GM18858 (cell line): ENCODE measurements around the gene GPC6.
"Not testable (repeated sequence)": the region's sequence is repeated elsewhere in the genome, so short reads cannot be mapped to it uniquely, and the experiment has no call there.

ENCODE experiments used
- ATAC-seq: cut with Tn5 transposase; IDR thresholded peaks from one replicate; pipeline ENCODE4 v1.9.1; 2021; ENCODE audit not compliant: unreplicated experiment

Gene GPC6

DNA sequence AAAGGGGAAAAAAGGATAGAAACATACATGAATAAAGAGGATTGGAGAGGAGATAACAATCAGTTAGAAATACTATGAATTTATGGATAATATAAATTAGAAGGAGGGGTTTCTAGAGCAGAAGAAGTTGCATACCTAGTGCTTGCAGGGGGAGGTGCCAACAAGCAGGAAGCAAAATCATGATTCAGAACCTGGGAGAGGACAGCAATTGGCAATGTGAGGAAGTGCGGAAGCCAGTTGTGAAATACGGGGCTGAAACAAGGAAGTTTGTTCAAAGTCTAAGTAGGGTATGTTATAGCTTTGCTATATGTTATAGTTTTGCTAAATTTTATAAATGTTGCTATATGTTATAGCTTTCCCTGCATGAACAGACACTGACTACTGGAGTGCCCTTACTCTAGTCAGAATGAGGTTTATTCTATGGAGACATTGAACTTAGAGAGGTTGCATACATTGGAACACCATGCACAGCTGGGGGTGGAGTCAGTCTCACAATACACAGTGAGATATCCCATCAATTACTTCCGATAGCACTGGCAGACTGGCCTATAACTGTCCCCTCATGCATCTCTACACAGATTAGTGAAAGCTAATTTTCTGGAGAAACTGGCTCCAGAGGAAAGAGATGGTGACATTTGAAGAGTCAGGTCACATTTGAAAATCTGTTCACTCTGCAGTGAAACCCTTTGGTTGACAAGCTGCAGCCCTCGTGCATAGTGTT, 92.1 kb downstream of the GPC6 start:
- ATAC-seq = no peak

DNA sequence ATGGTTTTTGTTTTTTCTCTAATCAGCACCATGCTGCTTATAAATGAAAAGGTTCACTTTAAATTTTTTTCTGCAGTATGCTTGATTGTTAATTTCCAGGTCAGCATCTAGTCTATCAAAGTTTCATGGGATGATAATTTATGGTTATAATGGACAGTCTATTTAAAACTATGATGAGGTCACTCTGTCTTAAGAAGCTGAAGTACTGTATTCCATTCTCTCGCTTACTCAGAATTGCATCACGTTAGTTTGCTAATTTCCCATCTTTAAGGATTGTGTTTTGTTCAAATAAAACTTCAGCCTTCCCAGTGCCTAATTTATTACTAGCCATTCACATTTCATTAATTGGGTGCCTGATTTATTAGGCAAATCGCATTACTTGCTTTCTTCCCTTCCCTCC, 94.3 kb downstream of the GPC6 start:
- ATAC-seq = no peak

DNA sequence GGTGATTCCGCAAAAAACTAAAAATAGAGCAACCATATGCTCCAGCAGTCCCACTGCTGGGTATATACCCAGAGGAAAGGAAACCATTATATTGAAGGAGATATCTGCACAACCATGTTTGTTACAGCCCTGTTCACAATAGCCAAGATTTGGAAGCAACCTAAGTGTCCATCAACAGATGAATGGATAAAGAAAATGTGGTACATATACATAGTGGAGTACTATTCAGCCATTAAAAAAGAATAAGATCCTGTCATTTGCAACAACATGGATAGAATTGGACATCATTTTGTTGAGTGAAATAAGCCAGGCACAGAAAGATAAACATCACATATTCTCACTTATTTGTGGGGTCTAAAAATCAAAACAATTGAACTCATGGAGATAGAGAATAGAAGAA, 97.3 kb downstream of the GPC6 start:
- not testable (repeated sequence) for ATAC-seq

DNA sequence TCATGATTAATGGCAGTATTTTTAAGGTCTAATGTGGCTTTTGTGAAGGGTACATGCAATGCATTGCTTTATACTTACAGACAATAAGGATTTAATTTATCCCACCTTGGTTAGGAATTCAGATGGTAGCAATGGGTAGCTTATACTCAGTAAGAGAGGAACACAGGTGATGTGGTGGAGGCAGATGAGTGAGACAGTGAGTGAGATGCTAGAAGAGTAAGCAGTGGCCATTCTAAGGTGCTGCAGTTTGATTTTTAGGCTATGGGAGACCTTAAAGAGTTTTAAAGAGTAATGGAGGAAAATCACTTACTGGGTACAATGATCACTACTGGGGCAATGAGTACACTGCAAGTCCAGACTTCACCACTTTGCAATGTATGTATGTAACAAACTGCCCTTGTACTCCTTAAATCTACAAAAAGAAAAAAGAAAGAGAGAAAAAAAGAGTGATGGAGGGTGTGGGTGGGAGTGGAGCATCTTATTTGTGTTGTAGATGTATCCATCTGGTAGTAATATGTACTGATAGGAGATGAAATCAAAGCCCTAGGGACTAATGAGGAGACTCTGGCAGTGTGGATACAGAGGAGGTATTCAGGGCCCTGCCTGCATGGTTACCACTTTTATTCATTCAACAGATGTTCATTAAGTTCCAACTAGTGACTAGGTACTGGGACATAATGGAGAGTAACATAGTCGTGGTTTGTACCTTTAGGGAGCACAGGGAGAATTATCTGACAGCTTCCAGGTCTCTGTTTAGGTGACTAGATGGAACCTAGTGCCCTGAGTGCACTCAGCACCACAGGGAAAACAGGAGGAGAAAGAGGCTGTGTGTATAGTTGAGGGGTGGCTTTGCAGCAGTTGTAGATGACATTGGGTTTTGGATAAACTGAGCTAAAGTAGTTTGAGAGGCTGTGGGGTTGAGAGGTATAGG, 99.0 kb downstream of the GPC6 start:
- ATAC-seq = no peak

DNA sequence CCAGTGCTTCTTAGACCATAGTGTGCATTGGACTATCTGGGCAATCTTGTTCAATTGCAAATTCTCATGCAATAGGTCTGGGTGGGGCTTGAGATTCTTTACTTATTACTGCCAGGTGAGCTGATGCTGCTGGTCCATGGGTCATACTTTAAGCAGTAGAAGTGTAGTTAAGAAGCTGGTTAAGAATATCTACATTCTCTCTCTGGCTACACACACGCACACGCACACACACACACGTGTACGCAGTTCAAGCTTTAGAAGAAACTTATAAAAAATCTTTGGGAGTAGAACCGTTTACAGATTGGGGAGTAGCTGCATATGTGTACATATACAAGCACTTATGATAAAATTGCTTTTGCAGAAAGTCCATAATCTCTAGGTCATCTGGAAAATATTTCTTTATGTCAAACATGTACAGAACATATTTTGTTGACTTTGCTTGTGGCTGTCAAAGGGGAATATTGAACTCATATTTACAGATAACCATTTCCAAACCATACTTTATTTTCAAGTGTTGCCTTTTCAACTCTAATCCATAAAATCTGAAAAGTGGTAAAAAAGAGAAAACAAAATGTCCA, 99.7 kb downstream of the GPC6 start:
- ATAC-seq = no peak

DNA sequence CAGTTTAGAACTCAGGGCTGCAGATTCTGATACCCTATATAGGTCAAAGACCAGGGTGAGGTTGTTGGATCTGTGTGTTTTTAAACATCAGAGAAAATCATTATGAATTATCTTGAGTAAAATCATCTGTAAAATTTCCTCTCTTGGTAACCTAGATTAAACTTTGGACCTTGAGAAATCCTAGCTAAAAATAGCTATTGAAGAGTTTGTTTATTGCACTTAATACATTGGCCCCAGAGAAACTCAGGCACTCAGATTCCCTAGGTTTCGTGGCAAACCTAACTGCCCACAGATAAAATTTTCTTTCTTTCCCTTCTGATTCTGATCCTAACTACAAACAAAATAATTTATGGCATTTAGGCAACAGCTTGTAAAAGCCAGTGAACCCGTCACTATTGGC, 102.3 kb downstream of the GPC6 start:
- no peak for ATAC-seq

DNA sequence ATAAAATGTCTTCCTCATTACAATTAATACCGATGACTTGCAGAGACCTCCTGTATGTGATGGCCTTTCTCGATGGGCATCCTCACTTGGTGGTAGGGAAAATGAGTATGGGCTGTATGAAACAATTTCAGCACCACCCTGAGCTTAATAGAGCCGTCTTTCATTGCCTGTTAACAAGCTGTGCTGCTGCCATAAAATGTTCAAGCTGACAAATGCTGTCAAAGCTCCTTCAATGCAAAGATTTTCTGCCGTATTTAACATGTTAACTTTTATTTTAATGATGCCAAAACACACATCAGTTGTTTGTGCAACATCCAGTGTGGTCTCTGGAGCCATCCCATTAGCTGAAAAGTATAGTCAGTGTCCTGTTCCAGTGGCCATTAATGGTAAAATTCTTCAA, 110.1 kb downstream of the GPC6 start:
- ATAC-seq = no peak

DNA sequence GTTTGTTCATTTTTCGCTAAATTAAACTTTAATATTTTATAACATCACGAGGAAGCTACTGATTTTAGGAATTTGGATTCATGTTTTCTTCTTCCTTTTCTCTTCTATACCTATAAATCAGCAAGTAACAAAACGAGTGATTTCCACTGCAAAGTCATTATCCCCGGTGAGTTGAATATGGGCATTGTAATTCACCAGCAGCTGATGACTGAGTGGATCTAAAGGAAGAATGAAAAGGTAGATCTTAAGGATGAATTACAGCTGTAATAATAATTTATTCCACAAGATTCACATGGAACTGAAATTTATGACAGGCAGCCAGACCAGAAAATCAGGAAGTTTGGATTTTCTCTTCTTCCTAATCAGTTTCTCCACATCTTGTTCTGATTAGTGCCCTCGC, 111.4 kb downstream of the GPC6 start:
- ATAC-seq = no peak

DNA sequence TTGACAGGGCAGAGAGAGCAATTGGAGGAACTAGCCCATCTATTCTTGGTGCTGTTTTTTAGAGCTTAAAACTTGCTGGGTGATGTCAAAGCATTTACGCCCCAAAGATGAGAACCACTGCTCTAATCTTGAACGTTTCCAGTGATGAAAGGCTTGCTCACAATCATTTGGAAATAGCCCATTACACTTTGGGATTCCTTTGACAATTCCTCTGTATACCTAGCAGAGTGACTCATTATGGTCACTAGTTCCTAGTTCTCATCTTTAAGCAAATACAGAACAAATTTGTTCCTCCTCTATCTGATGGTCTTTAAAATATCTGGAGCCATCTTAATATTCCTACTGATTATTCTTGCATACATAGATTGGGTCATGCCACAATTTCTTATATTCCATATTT, 112.3 kb downstream of the GPC6 start:
- ATAC-seq = no peak

DNA sequence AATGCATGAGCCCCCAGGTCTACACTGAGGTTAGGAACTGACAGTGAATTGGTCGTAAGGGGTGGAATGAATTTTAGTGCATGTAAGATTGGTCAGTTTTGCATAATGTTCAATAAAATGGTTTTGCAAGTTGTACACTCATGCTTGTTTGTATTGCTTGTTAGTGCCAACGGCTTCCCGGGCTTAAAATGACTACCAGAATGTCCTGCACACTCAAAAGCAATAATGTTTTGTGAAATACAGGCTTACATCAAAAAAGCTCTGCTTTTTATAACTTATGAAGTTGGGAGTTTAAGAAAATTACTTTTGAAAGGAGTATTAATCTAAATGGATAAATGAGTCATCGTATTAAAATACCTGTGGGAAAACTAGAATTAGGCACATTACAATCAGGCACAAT, 112.9 kb downstream of the GPC6 start:
- no peak for ATAC-seq

DNA sequence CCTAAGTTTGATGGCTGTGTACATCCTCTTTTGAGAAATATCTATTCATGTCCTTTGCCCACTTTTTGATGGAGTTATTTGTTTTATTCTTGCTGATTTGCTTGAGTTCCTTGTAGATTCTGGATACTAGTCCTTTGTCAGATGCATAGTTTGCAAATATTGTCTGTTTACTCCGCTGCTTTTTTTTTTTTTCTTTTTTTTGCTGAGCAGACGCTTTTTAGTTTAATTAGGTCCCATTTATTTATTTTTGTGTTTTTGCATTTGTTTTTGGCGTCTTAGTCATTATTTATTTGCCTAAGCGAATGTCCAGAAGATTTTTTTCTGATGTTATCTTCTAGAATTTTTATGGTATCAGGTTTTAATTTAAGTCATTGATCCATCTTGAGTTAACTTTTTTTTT, 114.9 kb downstream of the GPC6 start:
- no peak for ATAC-seq

DNA sequence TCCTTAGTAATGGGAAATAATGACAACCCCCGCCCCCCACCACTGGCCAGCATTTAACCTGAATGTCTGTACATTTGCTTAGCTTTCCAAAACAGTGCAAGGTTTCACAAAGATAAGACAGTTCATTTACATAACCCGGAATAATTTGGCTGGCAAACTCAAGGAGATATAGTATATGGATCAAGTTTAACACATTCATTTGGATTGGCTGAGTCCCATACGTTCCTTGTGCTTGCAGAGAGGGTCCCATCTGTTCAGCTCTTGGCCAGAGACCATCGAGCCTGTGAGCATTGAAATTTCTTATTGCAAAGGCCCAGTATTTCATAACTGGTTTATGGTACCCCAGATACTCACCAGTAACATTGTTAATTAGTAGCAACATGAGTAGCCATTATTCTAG, 116.5 kb downstream of the GPC6 start:
- ATAC-seq = no peak

DNA sequence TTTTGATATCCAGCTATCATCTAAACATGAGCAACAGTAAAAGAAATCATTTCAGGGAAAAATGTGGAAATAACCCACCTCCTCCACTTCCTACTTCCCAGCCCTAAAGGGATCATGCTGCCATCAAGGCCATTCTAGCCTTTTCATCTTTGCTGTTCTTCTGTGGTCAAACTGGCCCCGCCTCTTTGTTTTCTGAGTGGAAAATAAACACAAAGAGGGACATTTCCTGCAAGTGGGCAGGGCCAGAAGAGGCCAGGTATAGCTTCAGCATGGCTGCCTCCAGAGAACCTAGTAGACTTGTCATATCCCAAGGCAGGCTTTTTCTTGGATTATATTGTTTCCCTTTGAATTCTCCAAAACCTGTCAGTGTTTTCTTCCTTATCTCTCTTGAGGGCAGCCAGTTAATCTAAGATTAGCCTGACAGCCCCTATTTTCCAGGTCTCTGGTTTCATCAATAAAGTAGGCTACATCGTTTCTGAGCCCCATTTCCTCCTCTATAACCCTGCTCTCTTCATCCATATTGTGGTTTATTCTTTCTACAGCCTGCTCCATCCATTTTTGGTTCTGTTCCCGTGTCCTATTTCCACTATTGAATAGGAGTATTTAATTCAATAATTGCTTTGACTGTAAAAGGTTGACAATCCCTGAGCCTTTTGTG, 117.6 kb downstream of the GPC6 start:
- ATAC-seq = no peak

DNA sequence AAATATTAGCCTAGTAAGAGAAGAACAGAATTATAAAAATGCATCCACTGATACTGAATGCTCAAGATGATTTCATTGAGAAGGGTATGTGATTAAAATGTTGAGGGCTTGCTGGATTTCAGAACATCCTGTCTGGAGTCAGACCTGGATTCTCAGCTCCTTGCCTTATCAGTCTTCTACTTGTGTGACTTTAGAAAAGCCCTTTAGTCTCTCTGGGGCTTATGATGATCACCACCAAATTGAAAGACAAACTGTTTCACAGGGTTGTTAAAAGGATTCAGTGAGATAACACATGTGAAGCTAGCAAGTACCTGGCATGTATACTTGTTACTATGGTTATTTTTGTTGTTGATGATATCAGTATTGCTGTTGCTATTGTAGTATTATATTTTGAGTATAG, 118.4 kb downstream of the GPC6 start:
- no peak for ATAC-seq

DNA sequence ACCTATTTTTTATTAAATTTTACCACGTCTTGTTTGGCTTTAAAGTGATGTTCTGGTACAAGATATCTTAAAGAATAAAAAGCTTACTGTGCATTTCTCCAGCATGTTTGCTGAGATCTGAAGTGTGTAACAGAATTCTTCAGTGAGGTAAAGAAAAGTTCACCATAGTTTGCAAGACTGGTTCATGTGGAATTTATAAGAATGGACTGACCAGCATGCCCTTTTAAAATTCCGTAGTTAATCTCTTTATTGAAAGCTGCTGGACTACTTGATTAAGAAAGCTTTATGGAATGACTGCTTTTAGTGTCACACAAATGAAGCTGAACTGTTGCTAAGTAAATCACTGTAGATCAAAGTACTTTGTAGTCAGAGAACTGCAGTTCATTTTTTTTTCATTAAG, 119.2 kb downstream of the GPC6 start:
- no peak for ATAC-seq

DNA sequence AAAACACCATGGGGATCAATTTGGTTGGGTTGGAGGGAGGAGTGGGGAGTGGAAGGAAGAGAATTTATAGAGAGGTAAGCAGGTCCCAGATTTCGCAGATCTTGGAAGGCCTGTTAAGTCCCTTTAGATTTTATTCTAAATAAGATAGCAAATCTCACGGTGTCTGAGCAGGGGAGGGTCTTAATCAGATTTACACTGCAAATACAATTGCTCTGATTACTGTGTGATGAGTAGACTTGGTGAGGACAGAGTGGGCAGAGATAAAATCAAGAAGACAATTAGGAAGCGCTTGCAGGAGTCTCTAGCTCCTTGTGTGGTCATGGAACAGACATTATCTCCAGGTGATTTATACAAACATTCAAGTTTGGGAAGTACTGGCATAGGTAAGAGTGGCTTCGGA, 126.0 kb downstream of the GPC6 start:
- no peak for ATAC-seq

DNA sequence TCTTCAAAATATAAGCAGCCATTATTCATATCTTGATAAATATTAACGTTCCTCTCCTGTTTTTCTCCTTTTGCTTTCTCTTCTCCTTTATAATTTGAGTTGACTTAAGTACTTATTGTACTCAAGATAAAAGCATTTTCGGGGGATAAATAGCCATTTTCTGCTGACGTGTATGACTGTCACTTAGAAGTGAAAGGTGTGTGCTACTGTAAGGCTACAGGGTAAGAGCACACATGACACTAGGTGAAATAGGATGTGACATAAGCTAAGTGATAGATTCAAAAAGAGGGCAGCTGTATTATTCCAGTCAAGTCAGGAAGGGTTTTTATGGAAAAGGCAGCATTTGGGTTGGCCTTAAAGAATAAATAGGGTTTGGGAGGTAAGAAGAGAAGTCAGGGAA, 128.5 kb downstream of the GPC6 start:
- ATAC-seq = no peak

DNA sequence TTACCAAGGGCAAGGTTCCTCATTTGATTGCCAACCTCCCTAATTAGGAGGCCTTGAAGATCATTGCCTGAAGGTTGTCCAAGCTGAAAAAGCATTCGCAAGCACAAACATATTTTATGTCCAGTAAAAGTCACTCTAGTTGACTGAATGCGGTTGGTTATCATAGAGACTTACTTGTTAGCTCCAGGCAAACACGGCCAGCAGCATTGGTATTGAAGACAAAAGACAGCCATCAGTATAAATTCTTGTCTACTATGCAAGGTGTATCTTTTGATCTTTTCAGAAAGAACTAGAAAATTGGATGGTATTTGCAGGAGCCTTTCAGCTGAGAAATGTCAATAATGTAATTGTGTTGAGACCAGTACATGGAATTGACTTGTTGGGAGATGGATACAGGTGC, 129.9 kb downstream of the GPC6 start:
- no peak for ATAC-seq

DNA sequence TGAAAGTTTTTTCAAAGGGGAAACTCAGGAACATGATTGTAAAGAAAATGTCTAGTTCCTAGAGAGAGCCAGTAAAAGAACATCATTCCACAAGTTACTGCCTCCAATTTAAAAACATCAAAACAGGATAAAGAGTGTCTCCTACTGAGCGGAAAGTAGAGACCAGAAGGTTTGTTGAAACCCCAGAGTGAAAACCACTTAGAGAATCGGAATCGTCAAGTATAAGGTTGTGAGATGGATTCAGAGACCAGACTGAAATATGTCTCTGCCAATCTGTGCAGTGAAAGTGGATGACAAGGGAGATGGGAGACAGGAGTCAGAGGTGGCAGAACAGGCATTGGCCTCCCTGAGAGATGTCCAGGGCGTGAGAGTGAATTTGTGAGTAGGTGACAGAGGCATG, 133.4 kb downstream of the GPC6 start:
- no peak for ATAC-seq

DNA sequence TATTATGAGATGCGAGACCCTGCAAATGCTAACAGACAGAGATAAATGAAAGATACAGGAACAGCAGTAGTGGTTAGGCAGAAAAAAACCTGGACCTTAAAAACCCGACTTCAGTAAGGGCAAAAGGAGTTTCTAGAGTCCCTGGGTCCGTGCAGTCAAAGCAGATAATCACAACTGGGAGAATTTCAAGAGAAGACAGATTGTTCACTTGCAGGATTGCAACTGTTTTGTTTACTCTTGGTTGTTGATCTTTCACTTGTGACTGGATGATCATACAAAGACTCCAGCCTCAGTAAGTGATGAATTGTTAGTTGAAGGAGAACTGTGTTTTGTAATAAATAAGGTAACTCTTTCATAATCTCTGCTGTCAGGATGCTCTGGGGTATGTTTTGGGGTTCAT, 135.1 kb downstream of the GPC6 start:
- no peak for ATAC-seq

DNA sequence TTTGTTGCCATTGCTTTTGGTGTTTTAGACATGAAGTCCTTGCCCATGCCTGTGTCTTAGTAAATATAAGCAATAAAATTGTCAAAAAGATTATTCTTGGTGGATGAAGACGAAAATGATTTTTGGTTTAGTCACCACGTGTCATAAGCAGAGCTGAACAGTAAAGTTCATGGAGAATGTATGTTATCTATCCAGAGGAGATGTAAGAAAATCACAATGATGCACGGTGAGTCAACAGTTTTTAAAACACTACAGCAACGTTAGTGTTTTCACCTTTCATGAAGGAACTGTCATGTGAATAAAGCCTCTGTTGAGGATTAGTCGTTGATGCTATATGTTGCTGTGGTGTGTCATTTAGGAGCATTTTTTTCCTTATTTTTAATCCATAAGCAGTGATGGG, 137.6 kb downstream of the GPC6 start:
- no peak for ATAC-seq

DNA sequence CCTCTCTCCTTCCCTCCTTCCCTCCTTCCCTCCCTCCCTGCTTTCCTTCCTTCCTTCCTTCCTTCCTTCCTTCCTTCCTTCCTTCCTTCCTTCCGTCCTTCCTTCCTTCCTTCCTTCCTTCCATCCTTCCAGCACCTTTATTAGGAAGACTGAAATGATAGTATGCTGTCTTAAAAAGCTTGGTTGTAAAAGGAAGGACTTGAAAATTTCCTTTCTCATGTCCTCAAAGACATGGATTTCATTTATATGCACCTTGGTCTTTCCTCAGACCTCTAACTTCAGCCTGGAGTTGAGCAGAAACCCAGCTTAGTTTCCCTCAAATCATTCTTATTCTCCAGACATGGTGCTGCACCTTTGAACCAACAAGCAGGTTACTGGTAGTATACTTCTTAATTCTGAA, 141.7 kb downstream of the GPC6 start:
- ATAC-seq = no peak
